ENCODE measurements around the gene CFAP46.

DNA sequence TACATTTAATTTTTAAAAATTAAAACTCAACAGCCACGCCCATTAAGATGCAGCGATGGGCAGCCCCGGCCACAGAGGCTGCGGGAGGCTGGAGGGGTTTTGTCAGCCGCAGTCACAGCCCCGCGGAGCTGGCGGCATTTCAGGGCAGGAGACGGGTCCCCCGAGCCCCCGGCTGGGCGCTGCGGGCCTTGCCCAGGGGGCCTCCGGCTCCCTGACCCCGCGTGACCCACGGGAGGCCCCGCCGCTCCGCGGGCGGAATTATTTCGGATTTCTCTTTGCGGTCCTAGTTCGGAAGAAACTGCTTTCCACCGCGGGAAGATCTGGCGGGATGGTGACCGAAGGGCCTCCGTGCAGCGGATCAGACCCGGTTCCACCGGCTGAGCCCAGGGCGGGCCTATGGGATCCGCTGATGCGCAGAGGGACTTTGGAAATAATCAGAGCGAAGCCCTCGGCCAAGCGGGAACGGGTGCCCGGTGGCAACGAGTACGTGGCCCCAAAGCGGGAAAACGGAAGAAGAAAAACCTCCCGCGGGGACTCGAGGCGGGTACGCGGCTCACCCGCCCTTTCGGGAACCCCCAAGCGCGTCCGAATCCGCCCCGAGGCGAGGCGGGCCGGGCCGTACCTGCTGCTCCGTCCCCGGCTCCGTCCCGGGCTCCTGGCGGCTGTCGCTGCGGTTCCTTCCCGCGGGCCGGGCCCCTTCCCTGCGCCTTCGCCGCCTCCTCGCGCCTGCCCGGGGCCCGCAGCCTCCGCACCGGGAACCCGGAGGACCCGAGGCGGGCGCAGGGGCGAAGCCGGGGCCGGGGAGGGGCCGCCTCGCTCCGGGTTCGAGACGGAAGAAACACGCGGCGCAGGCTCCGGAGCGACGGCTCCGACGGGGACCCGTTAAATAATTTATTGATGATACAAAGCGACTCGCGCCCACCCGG, 158.2 kb downstream of the CFAP46 start:
- TF ChIP-seq, protein P1, sequence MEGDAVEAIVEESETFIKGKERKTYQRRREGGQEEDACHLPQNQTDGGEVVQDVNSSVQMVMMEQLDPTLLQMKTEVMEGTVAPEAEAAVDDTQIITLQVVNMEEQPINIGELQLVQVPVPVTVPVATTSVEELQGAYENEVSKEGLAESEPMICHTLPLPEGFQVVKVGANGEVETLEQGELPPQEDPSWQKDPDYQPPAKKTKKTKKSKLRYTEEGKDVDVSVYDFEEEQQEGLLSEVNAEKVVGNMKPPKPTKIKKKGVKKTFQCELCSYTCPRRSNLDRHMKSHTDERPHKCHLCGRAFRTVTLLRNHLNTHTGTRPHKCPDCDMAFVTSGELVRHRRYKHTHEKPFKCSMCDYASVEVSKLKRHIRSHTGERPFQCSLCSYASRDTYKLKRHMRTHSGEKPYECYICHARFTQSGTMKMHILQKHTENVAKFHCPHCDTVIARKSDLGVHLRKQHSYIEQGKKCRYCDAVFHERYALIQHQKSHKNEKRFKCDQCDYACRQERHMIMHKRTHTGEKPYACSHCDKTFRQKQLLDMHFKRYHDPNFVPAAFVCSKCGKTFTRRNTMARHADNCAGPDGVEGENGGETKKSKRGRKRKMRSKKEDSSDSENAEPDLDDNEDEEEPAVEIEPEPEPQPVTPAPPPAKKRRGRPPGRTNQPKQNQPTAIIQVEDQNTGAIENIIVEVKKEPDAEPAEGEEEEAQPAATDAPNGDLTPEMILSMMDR (IDR thresholded peaks at IDR 0.05; ENCODE audit: control extremely low read depth in 1 of 3, insufficient read depth in 1 of 3, low read depth in 1 of 3, low read length in 3 of 3) = no peak
- TF ChIP-seq RAD21 (IDR thresholded peaks at IDR 0.05 in 1 of 2, conservative IDR thresholded peaks at IDR 0.05 in 1 of 2; ENCODE audit: low read depth in 2 of 2, low read length in 2 of 2) = no peak
